Breast epithelium (tissue), 4 donors: ENCODE data around the gene CEP97. TPM values are rescaled to one million over a fixed set of nuclear protein-coding genes. Genes with fewer than 3 reads are reported as not detected.

ENCODE experiments used
- DNase-seq, 2 donors: peaks; one replicate each; pipeline ENCODE4 v3.0.0-alpha.2; 2019; ENCODE audit warnings: low spot score in 2 of 2
- H3K27ac ChIP-seq, 2 donors: fragments of 200-600 bp; sonication (generic) in 1 of 2; one replicate each; pipeline ENCODE4 v1.5.1; 2016 to 2019; ENCODE audit warnings: mild to moderate bottlenecking in 1 of 2
- H3K27me3 ChIP-seq, 2 donors: fragments of 200-600 bp; sonication (generic) in 1 of 2; one replicate each; pipeline versions ENCODE4 v1.5.1 to v1.6.0; 2017 to 2019; ENCODE audit warnings: control low read depth in 1 of 2, mild to moderate bottlenecking in 1 of 2
- H3K36me3 ChIP-seq: fragments of 200-600 bp; one replicate; pipeline ENCODE4 v1.5.1; 2019
- H3K4me1 ChIP-seq, 2 donors: fragments of 200-600 bp; sonication (generic); one replicate each; pipeline ENCODE4 v1.5.1; 2016 to 2019; ENCODE audit warnings: control low read depth in 1 of 2
- H3K4me3 ChIP-seq, 3 donors: fragments of 200-600 bp; sonication (generic); 1 replicate in 2 of 3; 2 replicates in 1 of 3; pipeline ENCODE4 v1.5.1; 2016 to 2019; ENCODE audit warnings: mild to moderate bottlenecking in 3 of 3, moderate library complexity in 2 of 3
- H3K9me3 ChIP-seq, 2 donors: fragments of 200-600 bp; sonication (generic) in 1 of 2; one replicate each; pipeline ENCODE4 v1.5.1; 2016 to 2019; ENCODE audit warnings: control low read depth in 1 of 2
- CTCF ChIP-seq, 3 donors: fragments of 450-650 bp; IDR thresholded peaks; one replicate each; pipeline ENCODE4 v1.5.1; 2016 to 2017; ENCODE audit warnings: antibody characterized with exemption in 3 of 3, mild to moderate bottlenecking in 3 of 3, moderate library complexity in 3 of 3
- POLR2A ChIP-seq: fragments of 450-650 bp; IDR thresholded peaks from one replicate; pipeline ENCODE4 v1.6.1; 2016; ENCODE audit warnings: antibody characterized with exemption, mild to moderate bottlenecking, moderate library complexity
- POLR2AphosphoS5 ChIP-seq, 3 donors: sonication (generic); formaldehyde crosslinking; IDR thresholded peaks; one replicate each; pipeline ENCODE4 v1.6.1; 2017; ENCODE audit warnings: antibody characterized with exemption in 3 of 3
- intact Hi-C: fragments of 100-400 bp; cut with DNase I; formaldehyde crosslinking; loops from one replicate; pipeline ENCODE4 v1.15.1; 2023; ENCODE audit warnings: low total_unique reads
- total RNA-seq, 3 donors: library from RNA; depleted of rRNA; stranded (reverse); fragments of >200 nt; gene quantifications; one replicate each; pipeline ENCODE4 v1.1.0, GENCODE V29; 2016

Gene CEP97
- total RNA-seq = 10 to 100 TPM in 2 of 3 donors, 1 to 10 TPM in 1; 7.4 to 13.2 (median 12.1) TPM

DNA sequence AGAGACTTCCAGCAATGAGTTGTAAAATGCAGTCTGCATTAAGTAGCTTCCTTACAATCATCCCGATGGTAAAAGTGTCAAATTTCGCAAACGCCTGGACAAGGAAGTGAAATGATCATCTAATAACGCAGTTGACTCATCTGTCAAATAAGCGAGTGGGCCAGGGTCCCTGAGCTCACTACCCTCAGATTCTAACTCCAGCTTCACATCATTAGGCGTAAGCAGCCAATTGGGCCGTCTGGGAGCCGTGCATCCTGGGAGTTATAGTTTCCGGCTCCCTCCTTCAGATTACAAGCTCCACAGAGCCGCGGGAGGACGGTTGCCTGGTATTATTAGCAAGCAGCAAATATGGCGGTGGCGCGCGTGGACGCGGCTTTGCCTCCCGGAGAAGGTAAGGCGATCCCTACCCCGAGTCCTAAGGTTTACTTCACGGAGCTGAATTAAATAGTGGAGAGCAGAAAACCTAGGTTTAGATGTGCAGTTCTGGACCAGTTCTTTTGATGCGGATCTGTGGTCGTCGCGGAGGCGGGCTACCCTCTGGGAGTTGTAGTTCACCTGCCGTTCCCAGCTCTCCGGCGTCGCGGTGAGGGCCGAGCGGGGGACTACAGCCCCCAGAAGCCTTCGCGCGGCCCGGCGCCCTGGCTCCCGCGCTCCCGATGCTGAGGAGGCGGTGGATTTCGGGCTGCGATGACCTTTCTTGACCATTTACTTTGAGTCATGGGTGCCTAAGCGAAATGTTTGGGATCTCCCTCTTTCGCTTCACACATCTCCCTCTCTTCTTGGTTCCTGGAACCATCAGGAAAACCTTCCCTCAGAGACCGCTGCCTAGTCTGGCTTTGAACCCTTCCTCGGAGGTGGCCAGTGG lies at the start of gene CEP97:
TSS of gene CEP97 (plus strand) at position 286 of the 865 bp plus-strand sequence. CDS start at position 349, 63 bp downstream.
- Histone ChIP-seq H3K27me3 (no peaks in the 10 kb centered on the region), H3K4me1 (no peaks in the 10 kb centered on the region), H3K36me3 (no peaks in the 10 kb centered on the region), H3K4me3 (peak within 1 kb of the TSS; percentile 62 to 92 (median 83)), H3K9me3 (no peaks in the 10 kb centered on the region), H3K27ac (peak within 1 kb of the TSS; percentile 77 to 86)
- TF ChIP-seq CTCF (IDR thresholded peaks at IDR 0.05) (no peak), POLR2A (no peak), POLR2AphosphoS5 (IDR thresholded peaks at IDR 0.05) (peak in 2 of 3 donors; percentile 15 to 51)
- DNase-seq = peak; percentile 81 to 84
- intact Hi-C loops = no loop called here

DNA sequence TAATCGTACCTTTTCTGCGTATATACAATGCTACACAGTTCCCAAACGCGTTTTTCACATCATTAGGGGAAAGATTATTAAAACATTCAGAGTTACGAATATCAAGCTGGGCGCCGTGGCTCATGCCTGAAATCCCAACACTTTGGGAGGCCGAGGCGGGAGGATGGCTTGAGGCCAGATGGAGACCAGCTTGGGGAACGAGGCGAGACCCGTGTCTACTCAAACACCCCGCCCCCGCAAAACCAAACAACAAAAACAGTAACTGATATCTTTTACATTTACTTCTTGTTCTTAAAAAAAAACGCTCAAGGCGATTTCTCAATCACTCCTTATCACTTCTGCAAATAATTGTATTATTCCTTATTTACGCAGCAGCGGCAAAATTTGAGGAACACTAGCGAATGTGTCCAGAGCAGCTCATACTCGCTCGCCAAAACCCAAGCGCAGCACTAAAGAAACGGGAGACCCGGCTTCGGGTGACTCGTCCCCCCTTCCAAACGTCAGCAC lies 48.7 kb upstream of the CEP97 start:
- H3K27me3 ChIP-seq = no peaks in the 10 kb centered on the region
- DNase-seq = peak in 1 of 2 donors; percentile 40
- no peaks in the 10 kb centered on the region for H3K9me3 ChIP-seq
- peak overlapping the region; percentile 85 to 100 (median 99) for H3K4me3 ChIP-seq
- H3K4me1 ChIP-seq = peaks cover 6 to 11% of the 10 kb centered on the region in 2 donors
- no peaks in the 10 kb centered on the region for H3K36me3 ChIP-seq
- H3K27ac ChIP-seq = peak overlapping the region; percentile 96 to 99
- TF ChIP-seq POLR2AphosphoS5 (IDR thresholded peaks at IDR 0.05) (no peak), CTCF (IDR thresholded peaks at IDR 0.05) (no peak), POLR2A (no peak)
- intact Hi-C loops = no loop called here

- no peaks in the 10 kb centered on the region for H3K36me3 ChIP-seq
- peak in 1 of 3 donors; percentile 14 for TF ChIP-seq CTCF (IDR thresholded peaks at IDR 0.05)
- no peak for TF ChIP-seq POLR2A
- peak; percentile 7 to 68 (median 43) for TF ChIP-seq POLR2AphosphoS5 (IDR thresholded peaks at IDR 0.05)
- intact Hi-C loops = no loop called here
- H3K4me1 ChIP-seq = peaks cover 6 to 11% of the 10 kb centered on the region in 2 donors
- H3K4me3 ChIP-seq = peak overlapping the region; percentile 85 to 100 (median 99)
- H3K27ac ChIP-seq = peak overlapping the region; percentile 96 to 99
- H3K9me3 ChIP-seq = no peaks in the 10 kb centered on the region
- H3K27me3 ChIP-seq = no peaks in the 10 kb centered on the region
- peak; percentile 88 to 89 for DNase-seq
These were observed 48.1 kb upstream of the CEP97 start for GRCh38 chr3:101676216-101676764.

GRCh38 chr3:101676765-101677435 lies 47.5 kb upstream of the CEP97 start, which contains the start of gene ZBTB11:
Gene ZBTB11 (minus strand): TSS chr3:101677132. CDS start chr3:101676914, 218 bp downstream.
- H3K4me1 ChIP-seq = peaks cover 6 to 11% of the 10 kb centered on the region in 2 donors
- DNase-seq = peak; percentile 99 to 100
- TF ChIP-seq POLR2A (peak; percentile 91), CTCF (IDR thresholded peaks at IDR 0.05) (peak in 2 of 3 donors; percentile 46 to 58), POLR2AphosphoS5 (IDR thresholded peaks at IDR 0.05) (peak; percentile 91 to 97 (median 95))
- no peaks in the 10 kb centered on the region for H3K9me3 ChIP-seq
- peak within 1 kb of the TSS; percentile 96 to 99 for H3K27ac ChIP-seq
- no peaks in the 10 kb centered on the region for H3K27me3 ChIP-seq
- peak within 1 kb of the TSS; percentile 85 to 100 (median 99) for H3K4me3 ChIP-seq
- intact Hi-C loops = no loop called here
- H3K36me3 ChIP-seq = no peaks in the 10 kb centered on the region
